OCI-LY3 (cell line): ENCODE data around the gene PTPRN2.

Source experiments
- EZH2phosphoT487 ChIP-seq: fragments of 200-600 bp; shearing (Covaris generic); IDR thresholded peaks from 2 replicates; pipeline ENCODE4 v1.6.1; 2018; ENCODE audit warnings: antibody characterized with exemption, mixed run types, low read depth
- TF ChIP-seq, protein P1 (sequence below): fragments of 200-600, 300-600 bp; sonication (generic); IDR thresholded peaks from 2 replicates; pipeline ENCODE4 v1.5.1; 2014; ENCODE audit warnings: antibody characterized with exemption, low read length, low read depth

DNA sequence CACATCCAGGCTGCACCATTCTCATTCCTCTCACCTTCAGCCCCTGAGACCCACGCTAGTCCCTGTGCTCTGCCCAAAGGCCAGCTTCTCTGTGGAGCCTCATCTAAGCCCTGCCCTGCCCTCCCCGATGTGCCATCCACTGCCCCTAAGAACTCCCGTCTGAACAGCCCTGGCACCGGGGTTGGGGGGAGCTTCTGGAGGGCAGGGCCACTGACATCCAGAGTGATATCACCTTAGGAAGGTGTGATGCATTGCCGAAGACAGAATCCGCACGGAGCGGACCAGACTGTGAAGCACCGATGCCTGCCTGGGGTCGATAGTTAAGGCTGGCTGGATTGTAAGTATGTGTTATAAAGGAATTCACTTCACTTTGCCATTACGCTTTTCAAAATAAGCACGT lies 511.0 kb downstream of the PTPRN2 start:
- TF ChIP-seq, protein P1, sequence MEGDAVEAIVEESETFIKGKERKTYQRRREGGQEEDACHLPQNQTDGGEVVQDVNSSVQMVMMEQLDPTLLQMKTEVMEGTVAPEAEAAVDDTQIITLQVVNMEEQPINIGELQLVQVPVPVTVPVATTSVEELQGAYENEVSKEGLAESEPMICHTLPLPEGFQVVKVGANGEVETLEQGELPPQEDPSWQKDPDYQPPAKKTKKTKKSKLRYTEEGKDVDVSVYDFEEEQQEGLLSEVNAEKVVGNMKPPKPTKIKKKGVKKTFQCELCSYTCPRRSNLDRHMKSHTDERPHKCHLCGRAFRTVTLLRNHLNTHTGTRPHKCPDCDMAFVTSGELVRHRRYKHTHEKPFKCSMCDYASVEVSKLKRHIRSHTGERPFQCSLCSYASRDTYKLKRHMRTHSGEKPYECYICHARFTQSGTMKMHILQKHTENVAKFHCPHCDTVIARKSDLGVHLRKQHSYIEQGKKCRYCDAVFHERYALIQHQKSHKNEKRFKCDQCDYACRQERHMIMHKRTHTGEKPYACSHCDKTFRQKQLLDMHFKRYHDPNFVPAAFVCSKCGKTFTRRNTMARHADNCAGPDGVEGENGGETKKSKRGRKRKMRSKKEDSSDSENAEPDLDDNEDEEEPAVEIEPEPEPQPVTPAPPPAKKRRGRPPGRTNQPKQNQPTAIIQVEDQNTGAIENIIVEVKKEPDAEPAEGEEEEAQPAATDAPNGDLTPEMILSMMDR, result no peak
- TF ChIP-seq EZH2phosphoT487, result no peak
